ENCODE data around the gene SEC14L2.
A peak's percentile ranks its signal among the peaks of the same experiment; 100 is the strongest.
"Not testable (repeated sequence)": the region's sequence is repeated elsewhere in the genome, so short reads cannot be mapped to it uniquely, and the experiment has no call there.

SEC14L2 gene

GRCh38 chr22:30441088-30441487 lies 44.3 kb downstream of the SEC14L2 start:
- no peak overlapping the region for H3K4me3 ChIP-seq (ENCODE audit: low read depth, low read length)
- POLR2A ChIA-PET, result no interaction called here
- CTCF ChIA-PET, result interaction anchor here (1.2 kb wide), 1 partner anchor 51 kb away, joined by 3 read pairs; no protein-coding TSS in a partner anchor
- TF ChIP-seq CTCF (IDR thresholded peaks at IDR 0.05; ENCODE audit: insufficient read depth, low read length, missing control alignments), result no peak
- no peak for DNase-seq (ENCODE audit: low read depth, low spot score)

GRCh38 chr22:30444632-30445437 lies 48.0 kb downstream of the SEC14L2 start:
- peak; percentile 75 for TF ChIP-seq CTCF (IDR thresholded peaks at IDR 0.05; ENCODE audit: insufficient read depth, low read length, missing control alignments)
- CTCF ChIA-PET, result interaction anchor here (0.7 to 10.7 kb wide), 19 partner anchors 11 to 311 kb away, joined by 3 to 88 read pairs (median 4); partner anchors contain the start of genes MTFP1 and TCN2
- DNase-seq (ENCODE audit: low read depth, low spot score), result no peak
- POLR2A ChIA-PET, result interaction anchor here (0.8 kb wide), 1 partner anchor 48 kb away, joined by 3 read pairs; the partner anchor contains the start of gene SEC14L2
- H3K4me3 ChIP-seq (ENCODE audit: low read depth, low read length), result no peak overlapping the region

GRCh38 chr22:30445438-30446145 lies 48.8 kb downstream of the SEC14L2 start:
- CTCF ChIA-PET, result interaction anchor here (0.7 to 10.7 kb wide), 16 partner anchors 11 to 310 kb away, joined by 3 to 88 read pairs (median 4); partner anchors contain the start of gene MTFP1
- no peak for DNase-seq (ENCODE audit: low read depth, low spot score)
- TF ChIP-seq CTCF (IDR thresholded peaks at IDR 0.05; ENCODE audit: insufficient read depth, low read length, missing control alignments), result no peak
- POLR2A ChIA-PET, result interaction anchor here (0.8 kb wide), 1 partner anchor 49 kb away, joined by 3 read pairs; the partner anchor contains the start of gene SEC14L2
- no peak overlapping the region for H3K4me3 ChIP-seq (ENCODE audit: low read depth, low read length)

- ChIA-PET POLR2A (no interaction called here), CTCF (interaction anchor here (3.2 to 10.7 kb wide), 3 partner anchors 9 to 37 kb away, joined by 16 to 88 read pairs (median 59); no protein-coding TSS in a partner anchor)
- no peak for TF ChIP-seq CTCF (IDR thresholded peaks at IDR 0.05; ENCODE audit: insufficient read depth, low read length, missing control alignments)
- H3K4me3 ChIP-seq (ENCODE audit: low read depth, low read length), result no peak overlapping the region
- DNase-seq (ENCODE audit: low read depth, low spot score), result no peak
These were observed 50.8 kb downstream of the SEC14L2 start for GRCh38 chr22:30447656-30448055.

GRCh38 chr22:30451488-30451887 lies 54.7 kb downstream of the SEC14L2 start:
- CTCF ChIA-PET, result interaction anchor here (10.7 kb wide), 1 partner anchor 33 kb away, joined by 88 read pairs; no protein-coding TSS in a partner anchor

GRCh38 chr22:30452861-30453260 lies 56.0 kb downstream of the SEC14L2 start:
- no peak for TF ChIP-seq CTCF (IDR thresholded peaks at IDR 0.05; ENCODE audit: insufficient read depth, low read length, missing control alignments)
- POLR2A ChIA-PET, result no interaction called here
- H3K4me3 ChIP-seq (ENCODE audit: low read depth, low read length), result no peak overlapping the region
- CTCF ChIA-PET, result interaction anchor here (1.2 to 10.7 kb wide), 2 partner anchors 32 to 302 kb away, joined by 3 to 88 read pairs; no protein-coding TSS in a partner anchor
- no peak for DNase-seq (ENCODE audit: low read depth, low spot score)

More at GRCh38 chr22:30451488-30451887, 54.7 kb downstream of the SEC14L2 start:
- H3K4me3 ChIP-seq (ENCODE audit: low read depth, low read length); POLR2A ChIA-PET; DNase-seq (ENCODE audit: low read depth, low spot score): not testable (repeated sequence)

Measured in AG04449 (cell line).